Mammary epithelial cell (primary cell): ENCODE measurements around the gene CYP4B1.

Experiments
- CTCF ChIP-seq, 2 donors: IDR thresholded peaks in 1 of 2; conservative IDR thresholded peaks in 1 of 2; 2 replicates each; pipeline ENCODE4 v1.5.1; 2011 to 2012; ENCODE audit warnings: inconsistent platforms in 2 of 2, low read length in 2 of 2, mild to moderate bottlenecking in 2 of 2, control low read depth in 1 of 2, low read depth in 1 of 2; ENCODE audit not compliant: insufficient read depth in 1 of 2; ENCODE audit errors: extremely low read depth in 1 of 2
- EZH2 ChIP-seq: IDR thresholded peaks from 2 replicates; pipeline ENCODE4 v1.6.1; 2012; ENCODE audit warnings: low read length, inconsistent platforms, borderline replicate concordance

GRCh38 chr1:46768445-46768844 is 30.4 kb upstream of the CYP4B1 start:
- TF ChIP-seq CTCF (conservative IDR thresholded peaks at IDR 0.05 in 1 of 2, IDR thresholded peaks at IDR 0.05 in 1 of 2; ENCODE audit: extremely low read depth in 1 of 2, insufficient read depth in 1 of 2, low read depth in 1 of 2, low read length in 2 of 2) (no peak), EZH2 (no peak)
